ENCODE results near the gene CD24.

The CD24 gene

DNA sequence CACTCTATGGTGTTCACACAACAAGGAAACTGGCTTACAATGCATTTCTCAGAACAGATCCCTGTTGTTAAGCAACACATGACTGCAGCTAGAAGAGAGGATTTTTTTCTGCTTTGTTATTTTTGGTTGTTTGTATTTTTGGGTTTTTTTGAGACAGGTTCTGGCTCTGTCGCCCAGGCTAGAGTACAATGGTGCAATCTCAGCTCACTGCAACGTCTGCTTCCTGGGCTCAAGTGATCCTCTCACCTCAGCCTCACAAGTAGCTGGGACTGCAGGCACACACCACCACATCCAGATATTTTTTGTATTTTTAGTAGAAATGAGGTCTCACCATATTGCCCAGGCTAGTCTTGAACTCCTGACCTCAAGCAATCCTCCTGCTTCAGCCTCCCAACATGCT, 12.7 kb downstream of the CD24 start:
- H3K9me3 ChIP-seq (ENCODE audit: control insufficient read depth, insufficient read depth, low read length) = no peaks in the 10 kb centered on the region
- no peak overlapping the region for H3K9ac ChIP-seq (ENCODE audit: low read depth, low read length)

DNA sequence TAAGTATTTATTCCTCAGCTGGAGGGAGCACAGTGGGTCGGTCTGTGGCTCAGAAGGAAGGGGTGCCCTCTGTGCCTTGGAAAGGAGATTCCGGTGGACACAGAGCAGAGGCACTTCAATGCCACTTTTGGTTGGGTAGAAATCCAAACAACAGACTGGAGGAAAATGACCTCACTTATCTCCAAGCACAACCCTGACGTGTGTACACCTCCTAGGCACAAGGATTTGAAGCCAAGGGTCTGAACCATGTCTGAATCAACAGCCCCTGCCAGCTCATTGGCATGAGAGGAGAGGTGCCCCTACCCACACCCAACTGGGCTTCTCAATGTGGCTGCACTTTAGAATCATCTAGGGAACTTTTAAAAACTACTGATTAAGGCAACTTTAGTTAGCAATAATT, 13.4 kb downstream of the CD24 start:
- H3K4me1 ChIP-seq (ENCODE audit: insufficient read depth, low read length) = no peaks in the 10 kb centered on the region
- no peaks in the 10 kb centered on the region for H3K9me3 ChIP-seq (ENCODE audit: control insufficient read depth, insufficient read depth, low read length)
- no peaks in the 10 kb centered on the region for H3K36me3 ChIP-seq (ENCODE audit: insufficient read depth, low read length)

More for the DNA sequence above, 12.7 kb downstream of the CD24 start:
- Histone ChIP-seq H3K36me3 (ENCODE audit: insufficient read depth, low read length) (no peaks in the 10 kb centered on the region), H3K4me1 (ENCODE audit: insufficient read depth, low read length) (no peaks in the 10 kb centered on the region)

DNA sequence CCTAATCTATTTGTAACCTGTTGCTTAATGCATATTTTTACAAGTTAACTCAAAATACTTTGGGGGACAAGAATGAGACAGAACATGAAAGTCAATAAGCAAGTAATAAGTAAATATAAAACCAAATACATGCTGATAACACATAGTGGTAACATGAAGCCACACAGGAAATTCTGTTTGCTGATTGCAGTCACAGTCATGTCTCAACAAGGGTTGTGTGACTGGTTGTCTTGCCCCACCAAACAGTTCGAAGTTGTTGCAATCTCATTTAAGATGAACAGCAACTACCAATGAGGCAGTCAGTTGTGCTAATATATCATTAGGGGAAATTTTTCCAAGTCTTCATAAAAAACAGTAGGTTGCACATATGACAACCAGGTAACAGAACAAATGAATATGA, 14.5 kb downstream of the CD24 start:
- no peaks in the 10 kb centered on the region for H3K9me3 ChIP-seq (ENCODE audit: control insufficient read depth, insufficient read depth, low read length)
- no peaks in the 10 kb centered on the region for H3K36me3 ChIP-seq (ENCODE audit: insufficient read depth, low read length)
- no peaks in the 10 kb centered on the region for H3K4me1 ChIP-seq (ENCODE audit: insufficient read depth, low read length)
- H3K9ac ChIP-seq (ENCODE audit: low read depth, low read length) = no peak overlapping the region

More for the DNA sequence above, 13.4 kb downstream of the CD24 start:
- no peak overlapping the region for H3K9ac ChIP-seq (ENCODE audit: low read depth, low read length)

DNA sequence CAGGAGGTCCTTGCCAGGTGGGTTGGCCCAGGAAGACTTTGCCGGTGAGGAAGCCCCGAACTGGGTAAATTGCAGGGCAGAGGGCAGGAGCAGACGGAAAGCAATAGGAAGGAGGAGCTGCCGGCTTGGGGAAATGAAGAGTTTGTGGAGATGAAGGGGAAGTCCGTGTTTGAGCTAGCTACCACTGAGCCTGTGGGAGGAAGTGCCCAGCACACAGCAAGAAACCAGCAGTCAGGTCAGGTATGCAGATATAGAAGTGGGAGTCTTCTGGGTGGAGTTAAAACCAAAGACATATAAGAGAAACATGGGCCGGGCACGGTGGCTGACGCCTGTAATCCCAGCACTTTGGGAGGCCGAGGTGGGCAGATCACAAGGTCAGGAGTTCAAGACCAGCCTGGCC, 34.7 kb downstream of the CD24 start:
- H3K9me3 ChIP-seq (ENCODE audit: control insufficient read depth, insufficient read depth, low read length) = no peaks in the 10 kb centered on the region
- no peaks in the 10 kb centered on the region for H3K4me1 ChIP-seq (ENCODE audit: insufficient read depth, low read length)
- H3K36me3 ChIP-seq (ENCODE audit: insufficient read depth, low read length) = no peaks in the 10 kb centered on the region
- no peak overlapping the region for H3K9ac ChIP-seq (ENCODE audit: low read depth, low read length)

DNA sequence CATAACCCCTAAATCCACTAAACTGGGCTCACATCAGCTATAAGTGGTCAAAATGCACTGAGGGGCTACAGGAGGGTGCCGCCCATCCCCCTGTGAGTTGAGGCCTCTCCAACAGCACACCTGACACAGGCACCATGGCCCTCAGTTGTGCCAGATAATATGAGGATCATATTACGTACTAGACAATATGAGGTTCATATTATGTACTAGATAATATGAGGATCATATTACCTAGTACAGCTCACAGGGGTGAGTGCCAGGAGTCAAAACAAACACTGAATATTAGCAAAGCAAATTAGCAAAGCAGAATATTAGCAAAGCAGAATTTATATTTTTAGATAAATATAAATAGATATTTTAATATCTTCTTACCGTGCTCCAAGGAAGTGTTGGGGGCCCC, 35.3 kb downstream of the CD24 start:
- Histone ChIP-seq H3K9me3 (ENCODE audit: control insufficient read depth, insufficient read depth, low read length) (no peaks in the 10 kb centered on the region), H3K4me1 (ENCODE audit: insufficient read depth, low read length) (no peaks in the 10 kb centered on the region), H3K36me3 (ENCODE audit: insufficient read depth, low read length) (no peaks in the 10 kb centered on the region), H3K9ac (ENCODE audit: low read depth, low read length) (no peak overlapping the region)

DNA sequence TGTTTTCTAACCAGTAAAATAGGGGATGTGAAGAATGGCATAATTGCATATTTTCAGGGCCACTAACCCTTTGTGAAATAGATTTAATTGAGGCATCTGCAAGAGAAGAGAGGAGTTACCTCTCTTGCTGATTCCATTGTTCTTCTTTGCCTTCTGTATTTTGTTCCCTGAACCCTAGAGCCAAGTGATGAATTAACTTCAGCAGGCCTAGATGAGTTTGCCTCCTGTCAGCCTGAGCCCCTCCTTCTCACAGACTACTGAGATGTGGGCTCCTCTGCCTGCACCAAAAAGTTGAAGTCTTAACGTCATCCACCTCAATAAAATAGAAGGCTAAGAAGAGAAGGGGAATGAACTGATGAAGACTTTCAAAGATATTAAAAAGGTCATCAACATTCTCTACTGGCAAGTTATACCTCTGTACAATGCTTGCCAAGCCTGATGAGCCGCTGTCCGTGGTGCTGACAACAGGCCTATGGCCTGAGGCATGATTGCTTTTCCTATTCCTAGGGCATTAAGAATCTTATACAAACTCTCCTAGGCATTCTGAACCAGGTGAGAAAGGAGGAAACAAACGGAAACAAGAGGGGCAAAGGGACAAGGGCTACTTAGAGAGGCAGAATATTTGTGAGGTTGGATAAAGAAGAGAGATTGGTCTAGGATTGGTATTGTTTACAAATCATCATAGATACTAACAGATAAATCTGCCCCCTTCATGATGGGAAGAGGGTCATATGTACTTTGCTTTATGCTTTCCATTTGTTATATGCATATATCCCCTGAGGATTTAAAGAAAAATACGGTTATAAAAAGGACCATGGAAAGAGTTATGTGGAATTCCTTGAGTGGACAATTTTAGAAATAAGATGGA, 46.8 kb downstream of the CD24 start:
- H3K4me1 ChIP-seq (ENCODE audit: insufficient read depth, low read length) = no peaks in the 10 kb centered on the region
- H3K36me3 ChIP-seq (ENCODE audit: insufficient read depth, low read length) = no peaks in the 10 kb centered on the region
- no peak overlapping the region for H3K9ac ChIP-seq (ENCODE audit: low read depth, low read length)
- no peaks in the 10 kb centered on the region for H3K9me3 ChIP-seq (ENCODE audit: control insufficient read depth, insufficient read depth, low read length)

DNA sequence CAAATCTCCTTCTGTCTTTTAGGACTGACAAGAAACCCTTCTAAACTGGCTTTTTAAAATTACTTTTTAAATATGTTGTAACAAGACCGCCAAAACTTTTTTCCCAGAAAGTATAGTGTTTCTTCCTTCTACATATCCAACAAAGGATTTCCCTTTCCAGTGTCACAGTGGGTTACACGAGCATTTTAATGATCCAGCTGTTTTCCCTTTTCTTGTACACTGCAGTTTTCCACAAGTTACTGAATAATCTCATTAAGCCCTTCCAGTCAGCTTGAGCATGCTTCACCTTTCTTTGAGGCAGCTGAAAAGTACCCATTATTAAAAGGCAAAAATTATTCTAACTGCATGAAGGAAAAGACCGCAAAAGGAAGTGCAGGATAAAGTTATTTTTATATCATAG, 48.6 kb downstream of the CD24 start:
- H3K9ac ChIP-seq (ENCODE audit: low read depth, low read length) = no peak overlapping the region
- no peaks in the 10 kb centered on the region for H3K36me3 ChIP-seq (ENCODE audit: insufficient read depth, low read length)
- H3K9me3 ChIP-seq (ENCODE audit: control insufficient read depth, insufficient read depth, low read length) = no peaks in the 10 kb centered on the region
- H3K4me1 ChIP-seq (ENCODE audit: insufficient read depth, low read length) = no peaks in the 10 kb centered on the region

DNA sequence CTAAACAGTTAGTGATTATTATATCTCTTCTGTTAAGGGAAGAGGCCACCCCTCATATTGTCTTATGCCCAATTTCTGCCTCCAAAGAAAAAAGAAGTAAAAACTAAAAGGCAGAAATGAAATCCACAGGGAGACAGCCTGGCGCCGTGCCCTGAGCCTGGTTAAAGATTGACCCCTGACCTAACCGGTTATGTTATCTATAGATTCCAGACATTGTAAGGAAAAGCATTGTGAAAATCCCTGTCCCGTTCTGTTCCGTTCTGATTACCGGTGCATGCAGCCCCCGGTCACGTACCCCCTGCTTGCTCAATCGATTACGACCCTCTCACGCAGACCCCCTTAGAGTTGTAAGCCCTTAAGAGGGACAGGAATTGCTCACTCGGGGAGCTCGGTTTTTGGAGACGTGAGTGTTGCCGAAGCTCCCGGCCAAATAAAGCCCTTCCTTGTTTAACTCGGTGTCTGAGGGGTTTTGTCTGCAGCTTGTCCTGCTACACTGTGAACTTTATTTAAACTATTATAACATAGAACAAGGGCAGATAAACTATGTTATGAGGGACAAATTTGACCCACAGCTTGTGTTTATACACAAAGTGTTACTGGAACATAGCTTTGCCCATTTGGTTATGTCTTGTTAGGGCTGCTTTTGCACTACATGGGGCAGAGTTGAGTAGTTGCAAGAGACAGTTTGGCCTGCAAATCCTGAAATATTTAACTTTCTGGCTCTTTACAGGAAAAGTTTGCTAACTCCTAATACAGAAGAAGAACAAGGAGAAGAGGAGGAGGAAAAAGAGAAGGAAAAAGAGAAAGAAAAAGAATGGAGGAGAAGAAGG, 49.6 kb downstream of the CD24 start:
- Histone ChIP-seq H3K9me3 (ENCODE audit: control insufficient read depth, insufficient read depth, low read length) (no peaks in the 10 kb centered on the region), H3K9ac (ENCODE audit: low read depth, low read length) (no peak overlapping the region), H3K36me3 (ENCODE audit: insufficient read depth, low read length) (no peaks in the 10 kb centered on the region), H3K4me1 (ENCODE audit: insufficient read depth, low read length) (no peaks in the 10 kb centered on the region)

DNA sequence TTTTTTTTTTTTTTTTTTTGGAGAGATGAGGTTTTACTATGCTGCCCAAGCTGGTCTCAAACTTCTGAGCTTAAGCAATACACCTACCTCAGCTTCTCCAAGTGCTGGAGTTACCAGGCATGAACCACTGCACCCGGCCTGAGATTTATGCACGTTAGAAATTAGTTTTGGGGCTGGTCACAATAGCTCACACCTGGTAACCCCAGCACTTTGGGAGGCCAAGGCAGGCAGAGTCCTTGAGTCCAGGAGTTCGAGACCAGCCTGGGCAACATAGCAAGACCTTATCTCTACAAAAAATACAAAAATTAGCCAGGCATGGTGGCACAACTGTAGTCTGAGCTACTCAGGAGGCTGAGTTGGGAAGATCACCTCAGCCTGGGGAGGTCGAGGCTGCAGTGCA, 51.9 kb downstream of the CD24 start:
- Histone ChIP-seq H3K4me1 (ENCODE audit: insufficient read depth, low read length) (no peaks in the 10 kb centered on the region), H3K36me3 (ENCODE audit: insufficient read depth, low read length) (no peaks in the 10 kb centered on the region), H3K9ac (ENCODE audit: low read depth, low read length) (no peak overlapping the region), H3K9me3 (ENCODE audit: control insufficient read depth, insufficient read depth, low read length) (no peaks in the 10 kb centered on the region)

Data from ES-I3 (cell line).